Measurements from ENCODE around the gene ARHGDIG.

Gene ARHGDIG

DNA sequence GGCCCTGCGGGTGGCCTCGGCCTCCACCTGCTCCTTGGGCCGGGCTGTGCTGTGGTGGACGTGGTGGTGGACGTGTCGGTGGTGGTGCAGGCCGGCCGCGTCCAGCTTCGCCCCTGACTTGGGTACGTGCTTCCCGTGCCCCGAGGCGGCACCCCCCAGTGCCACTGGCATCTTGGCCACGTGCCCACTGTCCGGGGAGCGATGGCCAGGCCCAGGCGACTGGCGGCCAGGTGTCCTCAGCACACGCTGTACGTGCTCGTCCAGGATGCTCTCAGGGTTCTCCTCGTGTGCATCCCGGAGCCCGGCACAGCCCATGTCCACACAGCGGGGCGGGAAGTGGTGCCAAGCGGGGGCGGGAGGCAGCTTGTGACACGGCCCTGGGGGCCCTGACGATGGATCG is 17.4 kb downstream of the ARHGDIG start:
- Histone ChIP-seq H3K27ac (ENCODE audit: low read depth, low read length) (no peak overlapping the region), H3K27me3 (ENCODE audit: low read length) (no peaks in the 10 kb centered on the region), H4K20me1 (ENCODE audit: low read depth, low read length) (no peaks in the 10 kb centered on the region), H3K9ac (ENCODE audit: low read length) (no peak overlapping the region), H2AFZ (ENCODE audit: low read depth, low read length, severe bottlenecking) (no peak overlapping the region), H3K36me3 (ENCODE audit: low read length) (no peaks in the 10 kb centered on the region), H3K4me2 (ENCODE audit: low read depth, low read length, poor library complexity, severe bottlenecking) (no peak overlapping the region), H3K9me2 (replicated peaks; ENCODE audit: insufficient read depth, low read length) (no peaks in the 10 kb centered on the region), H3K9me3 (ENCODE audit: insufficient read depth, low read length) (no peaks in the 10 kb centered on the region), H3K79me2 (ENCODE audit: insufficient read depth, low read length) (no peaks in the 10 kb centered on the region), H3K4me3 (ENCODE audit: insufficient read depth, low read length, poor library complexity, severe bottlenecking) (no peak overlapping the region), H3F3A (ENCODE audit: insufficient read depth) (no peaks in the 10 kb centered on the region)
- TF ChIP-seq, protein P1, sequence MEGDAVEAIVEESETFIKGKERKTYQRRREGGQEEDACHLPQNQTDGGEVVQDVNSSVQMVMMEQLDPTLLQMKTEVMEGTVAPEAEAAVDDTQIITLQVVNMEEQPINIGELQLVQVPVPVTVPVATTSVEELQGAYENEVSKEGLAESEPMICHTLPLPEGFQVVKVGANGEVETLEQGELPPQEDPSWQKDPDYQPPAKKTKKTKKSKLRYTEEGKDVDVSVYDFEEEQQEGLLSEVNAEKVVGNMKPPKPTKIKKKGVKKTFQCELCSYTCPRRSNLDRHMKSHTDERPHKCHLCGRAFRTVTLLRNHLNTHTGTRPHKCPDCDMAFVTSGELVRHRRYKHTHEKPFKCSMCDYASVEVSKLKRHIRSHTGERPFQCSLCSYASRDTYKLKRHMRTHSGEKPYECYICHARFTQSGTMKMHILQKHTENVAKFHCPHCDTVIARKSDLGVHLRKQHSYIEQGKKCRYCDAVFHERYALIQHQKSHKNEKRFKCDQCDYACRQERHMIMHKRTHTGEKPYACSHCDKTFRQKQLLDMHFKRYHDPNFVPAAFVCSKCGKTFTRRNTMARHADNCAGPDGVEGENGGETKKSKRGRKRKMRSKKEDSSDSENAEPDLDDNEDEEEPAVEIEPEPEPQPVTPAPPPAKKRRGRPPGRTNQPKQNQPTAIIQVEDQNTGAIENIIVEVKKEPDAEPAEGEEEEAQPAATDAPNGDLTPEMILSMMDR (IDR thresholded peaks at IDR 0.05; ENCODE audit: insufficient read depth, low read length, poor library complexity, severe bottlenecking), result no peak
- TF ChIP-seq EZH2phosphoT487 (conservative IDR thresholded peaks at IDR 0.05; ENCODE audit: low read length), result no peak

GRCh38 chr16:301235-301634 is 20.8 kb downstream of the ARHGDIG start:
- TF ChIP-seq, protein P1 (IDR thresholded peaks at IDR 0.05; ENCODE audit: insufficient read depth, low read length, poor library complexity, severe bottlenecking), result no peak
- no peak for TF ChIP-seq EZH2phosphoT487 (conservative IDR thresholded peaks at IDR 0.05; ENCODE audit: low read length)
- Histone ChIP-seq H3K27ac (ENCODE audit: low read depth, low read length) (no peak overlapping the region), H4K20me1 (ENCODE audit: low read depth, low read length) (no peaks in the 10 kb centered on the region), H3K9me2 (replicated peaks; ENCODE audit: insufficient read depth, low read length) (no peaks in the 10 kb centered on the region), H3K9ac (ENCODE audit: low read length) (no peak overlapping the region), H3K4me3 (ENCODE audit: insufficient read depth, low read length, poor library complexity, severe bottlenecking) (no peak overlapping the region), H3K79me2 (ENCODE audit: insufficient read depth, low read length) (no peaks in the 10 kb centered on the region), H2AFZ (ENCODE audit: low read depth, low read length, severe bottlenecking) (no peak overlapping the region), H3F3A (ENCODE audit: insufficient read depth) (no peaks in the 10 kb centered on the region), H3K27me3 (ENCODE audit: low read length) (no peaks in the 10 kb centered on the region), H3K4me2 (ENCODE audit: low read depth, low read length, poor library complexity, severe bottlenecking) (no peak overlapping the region), H3K36me3 (ENCODE audit: low read length) (no peaks in the 10 kb centered on the region), H3K9me3 (ENCODE audit: insufficient read depth, low read length) (no peaks in the 10 kb centered on the region)

- Histone ChIP-seq H3K9me3 (ENCODE audit: insufficient read depth, low read length) (no peaks in the 10 kb centered on the region), H3F3A (ENCODE audit: insufficient read depth) (no peaks in the 10 kb centered on the region), H3K4me2 (ENCODE audit: low read depth, low read length, poor library complexity, severe bottlenecking) (no peak overlapping the region), H3K4me3 (ENCODE audit: insufficient read depth, low read length, poor library complexity, severe bottlenecking) (no peak overlapping the region), H3K79me2 (ENCODE audit: insufficient read depth, low read length) (no peaks in the 10 kb centered on the region), H4K20me1 (ENCODE audit: low read depth, low read length) (no peaks in the 10 kb centered on the region), H2AFZ (ENCODE audit: low read depth, low read length, severe bottlenecking) (no peak overlapping the region), H3K9me2 (replicated peaks; ENCODE audit: insufficient read depth, low read length) (no peaks in the 10 kb centered on the region), H3K27ac (ENCODE audit: low read depth, low read length) (no peak overlapping the region), H3K9ac (ENCODE audit: low read length) (no peak overlapping the region), H3K27me3 (ENCODE audit: low read length) (no peaks in the 10 kb centered on the region), H3K36me3 (ENCODE audit: low read length) (no peaks in the 10 kb centered on the region)
- TF ChIP-seq, protein P1 (IDR thresholded peaks at IDR 0.05; ENCODE audit: insufficient read depth, low read length, poor library complexity, severe bottlenecking), result no peak
- TF ChIP-seq EZH2phosphoT487 (conservative IDR thresholded peaks at IDR 0.05; ENCODE audit: low read length), result no peak
Measured at GRCh38 chr16:301950-302349, 21.6 kb downstream of the ARHGDIG start.

All from SU-DHL-6 (cell line).